Ascending aorta (tissue), 2 donors: ENCODE results near the gene BNC2. TPM values are rescaled to one million over a fixed set of nuclear protein-coding genes. Genes with fewer than 3 reads are reported as not detected.

Experiments used
- DNase-seq, 2 donors: peaks; one replicate each; pipeline ENCODE4 v3.0.0-alpha.2; 2019; ENCODE audit warnings: low spot score in 2 of 2
- H3K27ac ChIP-seq, 2 donors: fragments of 200-600 bp; sonication (generic); one replicate each; pipeline ENCODE4 v1.5.1; 2016 to 2017; ENCODE audit warnings: mild to moderate bottlenecking in 1 of 2
- H3K27me3 ChIP-seq: fragments of 200-600 bp; sonication (generic); one replicate; pipeline ENCODE4 v1.5.1; 2017
- H3K36me3 ChIP-seq, 2 donors: fragments of 200-600 bp; sonication (generic); one replicate each; pipeline ENCODE4 v1.5.1; 2016
- H3K4me1 ChIP-seq, 2 donors: fragments of 200-600 bp; sonication (generic); one replicate each; pipeline ENCODE4 v1.5.1; 2016 to 2017; ENCODE audit warnings: mild to moderate bottlenecking in 1 of 2
- H3K4me3 ChIP-seq, 2 donors: fragments of 200-600 bp; sonication (generic); one replicate each; pipeline ENCODE4 v1.5.1; 2016 to 2017; ENCODE audit warnings: mild to moderate bottlenecking in 1 of 2
- H3K9me3 ChIP-seq, 2 donors: fragments of 200-600 bp; sonication (generic); one replicate each; pipeline ENCODE4 v1.5.1; 2016
- intact Hi-C: fragments of 100-400 bp; cut with DNase I; formaldehyde crosslinking; loops from one replicate; pipeline ENCODE4 v1.15.1; 2023
- total RNA-seq: library from RNA; depleted of rRNA; stranded (reverse); fragments of >200 nt; gene quantifications from one replicate; pipeline ENCODE4 v1.1.0, GENCODE V29; 2016
- TF ChIP-seq, protein P1 (sequence below), 3 experiments: fragments of 200-600 bp in 2 of 3; fragments of 450-650 bp in 1 of 3; sonication (generic) in 2 of 3; IDR thresholded peaks; one replicate each; pipeline ENCODE4 v1.5.1; 2016 to 2019; ENCODE audit warnings: antibody characterized with exemption in 3 of 3, mild to moderate bottlenecking in 1 of 3, moderate library complexity in 1 of 3

Gene BNC2
- total RNA-seq, 1 donor from 2014 or later, result 25.5 TPM

DNA sequence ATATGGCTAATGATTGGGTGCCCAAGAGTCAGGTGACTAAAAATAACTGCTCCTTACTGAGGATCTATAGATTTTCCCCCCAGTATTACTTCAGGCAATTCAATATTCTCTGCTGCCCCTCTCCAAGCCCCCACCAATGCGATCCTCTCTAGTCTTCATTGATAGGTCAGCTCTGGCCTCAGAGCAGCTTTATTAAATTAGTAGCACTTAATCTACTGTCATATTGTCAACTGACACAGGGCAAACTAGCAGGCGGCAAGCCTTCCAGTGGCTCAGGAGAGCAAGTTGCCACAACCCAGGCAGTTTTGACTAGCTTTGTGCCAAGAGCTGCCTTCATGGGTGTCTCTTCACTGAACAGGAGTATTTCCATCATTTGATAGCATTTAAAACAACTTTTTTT lies 462.9 kb downstream of the BNC2 start:
- no peak for DNase-seq
- intact Hi-C loops, result no loop called here

DNA sequence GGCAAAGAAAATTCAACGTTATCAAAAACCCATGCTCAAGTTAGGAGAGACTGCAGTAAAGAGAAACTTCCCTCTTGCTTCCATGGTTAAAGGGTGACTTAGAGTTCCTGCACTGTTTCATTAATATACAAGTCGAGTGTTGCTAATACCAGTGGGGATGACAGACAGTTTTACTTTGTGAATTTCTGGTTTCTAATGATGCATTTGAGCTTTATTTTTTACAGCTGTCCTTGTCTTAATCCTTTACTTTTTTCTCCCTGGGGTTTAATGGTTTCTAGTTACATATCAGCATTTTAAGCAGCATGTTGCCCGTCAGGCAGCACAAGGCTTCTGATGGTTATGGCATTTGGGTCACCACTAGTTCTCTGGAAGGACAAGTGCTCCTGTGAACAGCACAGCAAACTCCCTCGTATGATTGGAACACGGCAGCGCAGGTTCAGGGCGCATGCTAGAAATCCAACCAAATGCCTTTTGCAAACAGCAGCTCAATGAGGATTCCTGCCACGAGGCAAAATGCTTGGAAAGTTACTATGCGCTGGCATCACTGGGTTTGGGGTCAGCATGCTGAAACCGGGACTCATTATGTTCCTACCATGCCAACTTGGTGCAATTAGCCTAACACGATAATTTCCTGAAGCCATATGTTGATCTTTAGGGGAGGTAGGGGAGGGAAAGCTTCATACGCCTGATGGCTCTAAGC lies 463.8 kb downstream of the BNC2 start:
- no peaks in the 10 kb centered on the region for H3K36me3 ChIP-seq
- H3K27me3 ChIP-seq, result no peaks in the 10 kb centered on the region
- H3K9me3 ChIP-seq, result no peaks in the 10 kb centered on the region
- no peaks in the 10 kb centered on the region for H3K4me1 ChIP-seq
- no peak overlapping the region for H3K27ac ChIP-seq
- TF ChIP-seq, protein P1, sequence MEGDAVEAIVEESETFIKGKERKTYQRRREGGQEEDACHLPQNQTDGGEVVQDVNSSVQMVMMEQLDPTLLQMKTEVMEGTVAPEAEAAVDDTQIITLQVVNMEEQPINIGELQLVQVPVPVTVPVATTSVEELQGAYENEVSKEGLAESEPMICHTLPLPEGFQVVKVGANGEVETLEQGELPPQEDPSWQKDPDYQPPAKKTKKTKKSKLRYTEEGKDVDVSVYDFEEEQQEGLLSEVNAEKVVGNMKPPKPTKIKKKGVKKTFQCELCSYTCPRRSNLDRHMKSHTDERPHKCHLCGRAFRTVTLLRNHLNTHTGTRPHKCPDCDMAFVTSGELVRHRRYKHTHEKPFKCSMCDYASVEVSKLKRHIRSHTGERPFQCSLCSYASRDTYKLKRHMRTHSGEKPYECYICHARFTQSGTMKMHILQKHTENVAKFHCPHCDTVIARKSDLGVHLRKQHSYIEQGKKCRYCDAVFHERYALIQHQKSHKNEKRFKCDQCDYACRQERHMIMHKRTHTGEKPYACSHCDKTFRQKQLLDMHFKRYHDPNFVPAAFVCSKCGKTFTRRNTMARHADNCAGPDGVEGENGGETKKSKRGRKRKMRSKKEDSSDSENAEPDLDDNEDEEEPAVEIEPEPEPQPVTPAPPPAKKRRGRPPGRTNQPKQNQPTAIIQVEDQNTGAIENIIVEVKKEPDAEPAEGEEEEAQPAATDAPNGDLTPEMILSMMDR (IDR thresholded peaks at IDR 0.05), result no peak
- intact Hi-C loops, result no loop called here
- no peak overlapping the region for H3K4me3 ChIP-seq
- DNase-seq, result no peak

More for the DNA sequence above, 462.9 kb downstream of the BNC2 start:
- Histone ChIP-seq H3K4me3 (no peak overlapping the region), H3K9me3 (no peaks in the 10 kb centered on the region), H3K27me3 (no peaks in the 10 kb centered on the region), H3K36me3 (no peaks in the 10 kb centered on the region), H3K4me1 (no peaks in the 10 kb centered on the region), H3K27ac (no peak overlapping the region)
- TF ChIP-seq, protein P1 (IDR thresholded peaks at IDR 0.05), result no peak

DNA sequence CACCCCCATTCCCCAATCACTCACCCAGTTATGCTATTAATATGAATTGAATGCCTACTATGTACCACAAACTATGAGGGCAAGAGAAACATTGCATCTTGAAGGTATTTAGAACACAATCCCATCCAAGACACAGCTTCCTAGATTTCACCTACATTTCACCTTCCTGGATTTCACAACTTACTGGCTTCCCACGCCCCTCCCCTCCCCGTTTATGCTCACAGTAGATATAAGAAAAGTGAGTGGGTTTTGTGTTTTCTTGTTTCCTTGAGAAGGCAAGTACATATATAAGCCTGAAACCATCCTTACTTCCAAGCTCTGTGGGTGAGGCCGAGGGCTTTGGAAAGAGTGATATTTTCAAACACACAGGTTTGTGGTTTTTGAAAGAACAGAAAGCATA lies 465.0 kb downstream of the BNC2 start:
- Histone ChIP-seq H3K36me3 (no peaks in the 10 kb centered on the region), H3K9me3 (no peaks in the 10 kb centered on the region), H3K4me3 (no peak overlapping the region), H3K27me3 (no peaks in the 10 kb centered on the region), H3K27ac (no peak overlapping the region), H3K4me1 (no peaks in the 10 kb centered on the region)
- intact Hi-C loops, result no loop called here
- TF ChIP-seq, protein P1 (IDR thresholded peaks at IDR 0.05), result no peak
- no peak for DNase-seq

DNA sequence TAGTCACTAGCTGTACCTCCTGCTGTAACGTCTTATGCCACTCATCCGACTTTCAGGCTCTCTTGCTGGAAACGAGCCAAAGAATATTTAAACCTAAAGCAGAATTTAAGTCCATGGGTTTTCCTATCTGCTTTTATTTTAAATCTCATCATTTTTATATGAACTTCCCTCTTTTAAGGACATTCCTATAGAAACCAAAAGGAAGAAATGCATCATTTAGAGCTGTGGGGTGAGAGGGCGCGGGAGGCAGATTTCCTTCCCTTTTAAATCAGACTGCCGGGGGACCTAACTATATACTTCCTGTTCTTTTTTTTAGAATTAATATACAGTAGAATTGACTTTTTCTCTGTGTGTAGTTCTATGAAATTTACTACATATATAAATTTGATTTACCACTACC lies 468.8 kb downstream of the BNC2 start:
- intact Hi-C loops, result no loop called here
- Histone ChIP-seq H3K27ac (no peak overlapping the region), H3K4me1 (no peaks in the 10 kb centered on the region), H3K9me3 (no peaks in the 10 kb centered on the region), H3K4me3 (no peak overlapping the region), H3K36me3 (no peaks in the 10 kb centered on the region), H3K27me3 (no peaks in the 10 kb centered on the region)
- TF ChIP-seq, protein P1 (IDR thresholded peaks at IDR 0.05), result no peak
- DNase-seq, result no peak

DNA sequence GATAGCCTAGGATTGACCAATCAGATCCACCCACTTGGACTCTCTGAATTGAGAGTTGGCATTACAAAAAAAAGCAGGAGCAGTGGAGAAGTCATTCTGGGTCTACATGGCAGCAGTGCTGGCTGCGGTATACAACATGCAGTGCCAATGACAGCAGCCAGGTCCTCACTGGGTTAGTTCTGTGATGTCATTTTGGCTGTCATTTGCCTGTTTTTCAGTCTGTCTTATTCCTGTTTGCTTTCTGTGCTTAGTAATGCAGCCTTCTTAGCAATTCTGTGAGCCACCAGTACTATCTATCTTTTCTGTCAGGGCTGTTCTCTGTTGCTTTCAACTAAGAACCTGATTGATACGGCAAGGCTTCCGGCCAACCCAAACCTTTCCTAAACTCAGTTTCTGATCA lies 471.8 kb downstream of the BNC2 start:
- no peaks in the 10 kb centered on the region for H3K4me1 ChIP-seq
- H3K9me3 ChIP-seq, result no peaks in the 10 kb centered on the region
- H3K36me3 ChIP-seq, result no peaks in the 10 kb centered on the region
- no peak for DNase-seq
- H3K4me3 ChIP-seq, result no peak overlapping the region
- H3K27ac ChIP-seq, result no peak overlapping the region
- no peaks in the 10 kb centered on the region for H3K27me3 ChIP-seq
- TF ChIP-seq, protein P1 (IDR thresholded peaks at IDR 0.05), result no peak
- intact Hi-C loops, result no loop called here

DNA sequence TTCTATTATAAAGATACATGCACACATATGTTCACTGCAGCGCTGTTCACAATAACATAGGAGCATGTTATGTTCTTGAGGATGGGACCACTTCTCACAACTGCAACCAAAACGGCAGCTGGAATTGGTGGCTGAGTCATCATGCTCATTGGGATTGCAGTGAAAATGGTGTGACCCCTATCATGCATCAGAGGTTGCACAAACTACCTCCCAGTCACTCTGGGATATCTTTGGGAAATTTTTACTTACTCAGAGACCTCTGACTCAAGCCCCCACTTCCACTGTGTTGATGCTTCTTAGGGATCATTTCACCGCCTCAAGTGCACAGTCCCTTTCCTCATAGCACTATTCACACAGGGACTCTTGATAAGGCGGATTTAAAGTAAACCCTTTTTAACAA lies 474.1 kb downstream of the BNC2 start:
- DNase-seq, result no peak
- Histone ChIP-seq H3K36me3 (no peaks in the 10 kb centered on the region), H3K4me3 (no peak overlapping the region), H3K27ac (no peak overlapping the region), H3K4me1 (no peaks in the 10 kb centered on the region), H3K27me3 (no peaks in the 10 kb centered on the region), H3K9me3 (no peaks in the 10 kb centered on the region)
- TF ChIP-seq, protein P1 (IDR thresholded peaks at IDR 0.05), result no peak
- intact Hi-C loops, result no loop called here
